SK-N-SH treated with all-trans-retinoic acid at 6 μM for 48 hours (cell line): ENCODE measurements around the gene CUEDC2.
A peak's percentile ranks its signal among the peaks of the same experiment; 100 is the strongest.

Experiments used
- ATAC-seq: fragments of 200-7000 bp; cut with Tn5 transposase; 3 replicates; pipeline ENCODE4 v1.9.1; 2020; ENCODE audit warnings: mild to moderate bottlenecking, moderate library complexity
- ARNTL ChIP-seq: fragments of 450-650 bp; formaldehyde crosslinking; IDR thresholded peaks from 2 replicates; pipeline ENCODE4 v1.5.0; 2020; ENCODE audit warnings: low read depth, mild to moderate bottlenecking, moderate library complexity, borderline replicate concordance
- BACH2 ChIP-seq: fragments of 250-450 bp; sonication (Bioruptor Pico); IDR thresholded peaks from 2 replicates; pipeline ENCODE4 v1.9.0; 2021; ENCODE audit warnings: mild to moderate bottlenecking, borderline replicate concordance
- CREB5 ChIP-seq: fragments of 250-450 bp; sonication (Bioruptor Pico); IDR thresholded peaks from 2 replicates; pipeline ENCODE4 v1.5.1; 2020; ENCODE audit warnings: low read depth, mild to moderate bottlenecking, moderate library complexity
- CSDC2 ChIP-seq: fragments of 250-450 bp; sonication (Bioruptor Pico); IDR thresholded peaks from 2 replicates; pipeline ENCODE4 v1.5.0; 2020; ENCODE audit warnings: mild to moderate bottlenecking, moderate library complexity
- ESRRG ChIP-seq: fragments of 250-450 bp; sonication (Bioruptor Pico); IDR thresholded peaks from 2 replicates; pipeline ENCODE4 v1.6.1; 2021; ENCODE audit warnings: mild to moderate bottlenecking
- GLIS3 ChIP-seq: fragments of 250-450 bp; sonication (Bioruptor Pico); IDR thresholded peaks from 2 replicates; pipeline ENCODE4 v1.5.0; 2020; ENCODE audit warnings: mild to moderate bottlenecking, moderate library complexity
- ISL1 ChIP-seq: fragments of 250-450 bp; sonication (Bioruptor Pico); IDR thresholded peaks from 2 replicates; pipeline ENCODE4 v2.1.2; 2022; ENCODE audit warnings: mild to moderate bottlenecking, moderate library complexity
- OSR1 ChIP-seq: fragments of 250-450 bp; sonication (Bioruptor Pico); IDR thresholded peaks from 2 replicates; pipeline ENCODE4 v1.8.0; 2022; ENCODE audit warnings: moderate library complexity, mild to moderate bottlenecking, inconsistent platforms
- POU6F1 ChIP-seq: fragments of 250-450 bp; sonication (Bioruptor Pico); IDR thresholded peaks from 2 replicates; pipeline ENCODE4 v1.8.0; 2021; ENCODE audit warnings: low read depth, mild to moderate bottlenecking, moderate library complexity, borderline replicate concordance
- PPARA ChIP-seq: fragments of 250-450 bp; sonication (Bioruptor Pico); IDR thresholded peaks from 2 replicates; pipeline ENCODE4 v1.5.0; 2020; ENCODE audit warnings: mild to moderate bottlenecking, borderline replicate concordance
- RARB ChIP-seq: fragments of 250-450 bp; sonication (Bioruptor Pico); IDR thresholded peaks from 2 replicates; pipeline ENCODE4 v1.8.0; 2021; ENCODE audit warnings: mild to moderate bottlenecking, moderate library complexity
- SNAI2 ChIP-seq: fragments of 250-450 bp; sonication (Bioruptor Pico); IDR thresholded peaks from 2 replicates; pipeline ENCODE4 v1.5.0; 2020; ENCODE audit warnings: mild to moderate bottlenecking, moderate library complexity
- TCF4 ChIP-seq: fragments of 250-450 bp; sonication (Bioruptor Pico); IDR thresholded peaks from 2 replicates; pipeline ENCODE4 v1.8.0; 2021; ENCODE audit warnings: mild to moderate bottlenecking, moderate library complexity, borderline replicate concordance
- TOX ChIP-seq: fragments of 250-450 bp; sonication (Bioruptor Pico); IDR thresholded peaks from 2 replicates; pipeline ENCODE4 v1.8.0; 2021; ENCODE audit warnings: mild to moderate bottlenecking, moderate library complexity, borderline replicate concordance
- TSHZ2 ChIP-seq: fragments of 250-450 bp; sonication (Bioruptor Pico); IDR thresholded peaks from 2 replicates; pipeline ENCODE4 v1.5.0; 2020; ENCODE audit warnings: mild to moderate bottlenecking, moderate library complexity
- ZC3H10 ChIP-seq: fragments of 250-450 bp; sonication (Bioruptor Pico); IDR thresholded peaks from 2 replicates; pipeline ENCODE4 v1.5.1; 2021; ENCODE audit warnings: mild to moderate bottlenecking, moderate library complexity
- ZFP3 ChIP-seq: fragments of 250-450 bp; sonication (Bioruptor Pico); IDR thresholded peaks from 2 replicates; pipeline ENCODE4 v1.5.0; 2020; ENCODE audit warnings: mild to moderate bottlenecking, moderate library complexity
- ZFP30 ChIP-seq: fragments of 450-650 bp; formaldehyde crosslinking; IDR thresholded peaks from 2 replicates; pipeline ENCODE4 v1.5.0; 2022; ENCODE audit warnings: mild to moderate bottlenecking, moderate library complexity
- ZNF565 ChIP-seq: fragments of 450-650 bp; formaldehyde crosslinking; conservative IDR thresholded peaks from 2 replicates; pipeline ENCODE4 v1.5.0; 2020; ENCODE audit warnings: low read depth, mild to moderate bottlenecking, moderate library complexity
- ZNF70 ChIP-seq: fragments of 450-650 bp; formaldehyde crosslinking; IDR thresholded peaks from 2 replicates; pipeline ENCODE4 v1.5.0; 2020; ENCODE audit warnings: mild to moderate bottlenecking, moderate library complexity
- ZNF8 ChIP-seq: fragments of 450-650 bp; formaldehyde crosslinking; IDR thresholded peaks from 2 replicates; pipeline ENCODE4 v1.5.0; 2020; ENCODE audit warnings: mild to moderate bottlenecking, moderate library complexity
- TF ChIP-seq, protein P1 (sequence below): fragments of 250-450 bp; sonication (Bioruptor Pico); IDR thresholded peaks from 2 replicates; pipeline ENCODE4 v1.8.0; 2020; ENCODE audit warnings: mild to moderate bottlenecking, moderate library complexity, borderline replicate concordance

Gene CUEDC2

DNA sequence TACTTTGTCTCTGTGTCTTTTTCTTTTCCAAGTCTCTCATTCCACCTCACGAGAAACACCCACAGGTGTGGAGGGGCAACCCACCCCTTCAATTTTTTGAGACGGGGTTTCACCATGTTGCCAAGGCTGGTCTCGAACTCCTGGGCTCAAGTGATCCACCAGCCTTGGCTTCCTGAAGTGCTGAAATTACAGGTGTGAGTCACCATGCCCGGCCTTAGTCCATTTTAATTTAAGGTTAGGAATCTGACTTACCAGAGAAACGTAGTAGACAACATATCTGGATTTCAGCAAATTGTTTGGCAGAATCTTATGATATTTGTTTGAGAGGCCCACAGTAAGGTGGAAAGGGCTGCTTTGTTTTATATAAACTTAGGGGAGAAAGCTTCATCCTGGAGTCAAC lies 40.1 kb downstream of the CUEDC2 start:
- ATAC-seq: no peak
- no peak for TF ChIP-seq ARNTL (CRISPR knock-in tag)
- TF ChIP-seq ZFP3 (CRISPR knock-in tag): no peak

DNA sequence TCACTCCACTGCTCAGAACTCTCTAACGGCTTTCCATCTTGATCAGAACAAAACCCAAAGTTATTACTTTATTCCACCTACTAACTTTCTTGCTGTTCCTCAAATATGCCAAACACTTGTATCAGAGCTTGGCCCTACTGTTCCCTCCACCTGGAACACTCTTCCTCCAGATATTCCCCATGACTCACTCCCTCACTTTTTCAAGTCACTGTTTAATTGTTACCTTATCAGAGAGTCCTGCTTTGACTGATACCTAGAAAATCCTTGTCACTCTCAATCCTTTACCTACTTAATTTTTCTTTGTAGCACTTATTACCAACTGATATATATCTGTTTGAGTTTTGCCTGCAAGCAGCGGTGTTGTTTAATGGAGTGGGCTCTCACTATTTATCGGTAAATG lies 42.5 kb downstream of the CUEDC2 start:
- TF ChIP-seq ZNF70 (CRISPR knock-in tag): no peak
- no peak for TF ChIP-seq ZC3H10 (CRISPR knock-in tag)
- TF ChIP-seq GLIS3 (CRISPR knock-in tag): no peak
- no peak for TF ChIP-seq ZNF8 (CRISPR knock-in tag)
- TF ChIP-seq ISL1: no peak
- TF ChIP-seq POU6F1 (CRISPR knock-in tag): no peak
- no peak for ATAC-seq

DNA sequence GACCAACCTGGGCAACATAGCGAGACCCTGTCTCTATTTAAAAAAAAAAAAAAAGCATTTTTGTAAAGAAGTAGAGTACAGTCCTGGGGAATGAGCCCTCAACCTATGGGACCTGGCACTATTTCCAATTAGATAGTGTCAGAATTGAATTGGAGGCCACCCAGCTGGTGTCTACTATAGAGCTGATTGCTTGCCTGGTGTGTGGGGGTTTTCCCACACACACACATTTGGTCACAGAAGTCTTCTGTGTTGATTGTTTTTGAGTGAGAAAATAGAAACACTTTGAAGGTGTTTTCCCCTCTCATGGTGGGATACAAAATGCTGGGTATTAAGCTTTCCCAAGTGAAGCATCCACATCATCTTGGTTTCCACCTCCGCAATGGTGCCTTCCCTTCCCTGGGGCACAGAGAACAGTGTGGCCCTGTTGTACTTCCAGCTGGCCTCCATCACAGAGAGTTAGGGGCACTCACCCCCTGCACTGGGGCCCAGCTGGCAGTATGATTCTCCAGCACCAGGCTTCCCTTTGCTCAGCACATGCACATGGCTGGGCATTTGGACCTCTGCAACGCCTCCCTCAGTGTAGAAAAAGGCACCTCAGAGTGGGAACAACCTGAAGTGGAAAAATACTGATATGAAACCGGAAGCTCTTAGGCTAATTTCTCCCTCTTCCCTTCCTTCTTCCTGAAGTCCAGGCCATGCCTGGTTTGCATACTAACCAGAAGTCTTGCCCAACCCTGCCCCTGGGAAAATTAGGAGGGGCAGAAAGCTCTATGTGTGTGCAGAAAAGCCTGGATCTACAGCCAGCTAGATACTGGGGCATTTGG lies 47.6 kb downstream of the CUEDC2 start:
- ATAC-seq: no peak
- TF ChIP-seq CSDC2 (CRISPR knock-in tag) (no peak), ZFP3 (CRISPR knock-in tag) (no peak), POU6F1 (CRISPR knock-in tag) (no peak), TOX (CRISPR knock-in tag) (no peak), ARNTL (CRISPR knock-in tag) (no peak), TCF4 (no peak), ESRRG (CRISPR knock-in tag) (no peak), CREB5 (CRISPR knock-in tag) (no peak), GLIS3 (CRISPR knock-in tag) (no peak), PPARA (CRISPR knock-in tag) (no peak), ZC3H10 (CRISPR knock-in tag) (no peak)

- peak; percentile 41; the same call in 2 of the 3 replicates for ATAC-seq
- TF ChIP-seq TSHZ2 (CRISPR knock-in tag) (no peak), ESRRG (CRISPR knock-in tag) (no peak), ZNF565 (CRISPR knock-in tag) (no peak), TOX (CRISPR knock-in tag) (no peak), POU6F1 (CRISPR knock-in tag) (no peak), CREB5 (CRISPR knock-in tag) (no peak), BACH2 (CRISPR knock-in tag) (no peak), SNAI2 (CRISPR knock-in tag) (no peak), GLIS3 (CRISPR knock-in tag) (no peak), ZFP3 (CRISPR knock-in tag) (no peak), CSDC2 (CRISPR knock-in tag) (no peak), RARB (CRISPR knock-in tag) (no peak), OSR1 (no peak), ZFP30 (CRISPR knock-in tag) (no peak), ZNF70 (CRISPR knock-in tag) (no peak), PPARA (CRISPR knock-in tag) (no peak)
- TF ChIP-seq, protein P1, sequence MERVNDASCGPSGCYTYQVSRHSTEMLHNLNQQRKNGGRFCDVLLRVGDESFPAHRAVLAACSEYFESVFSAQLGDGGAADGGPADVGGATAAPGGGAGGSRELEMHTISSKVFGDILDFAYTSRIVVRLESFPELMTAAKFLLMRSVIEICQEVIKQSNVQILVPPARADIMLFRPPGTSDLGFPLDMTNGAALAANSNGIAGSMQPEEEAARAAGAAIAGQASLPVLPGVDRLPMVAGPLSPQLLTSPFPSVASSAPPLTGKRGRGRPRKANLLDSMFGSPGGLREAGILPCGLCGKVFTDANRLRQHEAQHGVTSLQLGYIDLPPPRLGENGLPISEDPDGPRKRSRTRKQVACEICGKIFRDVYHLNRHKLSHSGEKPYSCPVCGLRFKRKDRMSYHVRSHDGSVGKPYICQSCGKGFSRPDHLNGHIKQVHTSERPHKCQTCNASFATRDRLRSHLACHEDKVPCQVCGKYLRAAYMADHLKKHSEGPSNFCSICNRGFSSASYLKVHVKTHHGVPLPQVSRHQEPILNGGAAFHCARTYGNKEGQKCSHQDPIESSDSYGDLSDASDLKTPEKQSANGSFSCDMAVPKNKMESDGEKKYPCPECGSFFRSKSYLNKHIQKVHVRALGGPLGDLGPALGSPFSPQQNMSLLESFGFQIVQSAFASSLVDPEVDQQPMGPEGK (CRISPR knock-in tag): no peak
Observed at GRCh38 chr10:102384053-102384452, 48.3 kb downstream of the CUEDC2 start.
